Myocyte (in vitro differentiated cells): ENCODE results near the gene TRMU. TPM values are rescaled to one million over a fixed set of nuclear protein-coding genes. Genes with fewer than 3 reads are reported as not detected.

Source experiments
- total RNA-seq: library from RNA; depleted of rRNA; stranded (reverse); fragments of >200 nt; gene quantifications from 2 replicates; pipeline ENCODE4 v1.2.3, GENCODE V29; 2014

The TRMU gene
- total RNA-seq, 1 donor from 2014 or later, result 40.2 TPM

Other genes with a start within 250 kb of the TRMU start
- 17.5 and 26.3 TPM in 2 replicates for gene PPARA, start 185.2 kb upstream of the TRMU start, total RNA-seq
- 11.6 and 21.3 TPM in 2 replicates for gene CDPF1, start 85.4 kb upstream of the TRMU start, total RNA-seq
- not detected in 2 replicates for gene PKDREJ, start 72.4 kb upstream of the TRMU start, total RNA-seq
- 31.5 and 38.9 TPM in 2 replicates for gene TTC38, start 67.7 kb upstream of the TRMU start, total RNA-seq
- 0.35 and 0.47 TPM in 2 replicates for gene GTSE1, start 38.8 kb upstream of the TRMU start, total RNA-seq
- 1.3 and 1.4 TPM in 2 replicates for gene CELSR1, start 201.9 kb downstream of the TRMU start, total RNA-seq